ENCODE data around the gene EZR.

GRCh38 chr6:158808442-158808833 is 10.7 kb downstream of the EZR start:
- TF ChIP-seq, protein P1, sequence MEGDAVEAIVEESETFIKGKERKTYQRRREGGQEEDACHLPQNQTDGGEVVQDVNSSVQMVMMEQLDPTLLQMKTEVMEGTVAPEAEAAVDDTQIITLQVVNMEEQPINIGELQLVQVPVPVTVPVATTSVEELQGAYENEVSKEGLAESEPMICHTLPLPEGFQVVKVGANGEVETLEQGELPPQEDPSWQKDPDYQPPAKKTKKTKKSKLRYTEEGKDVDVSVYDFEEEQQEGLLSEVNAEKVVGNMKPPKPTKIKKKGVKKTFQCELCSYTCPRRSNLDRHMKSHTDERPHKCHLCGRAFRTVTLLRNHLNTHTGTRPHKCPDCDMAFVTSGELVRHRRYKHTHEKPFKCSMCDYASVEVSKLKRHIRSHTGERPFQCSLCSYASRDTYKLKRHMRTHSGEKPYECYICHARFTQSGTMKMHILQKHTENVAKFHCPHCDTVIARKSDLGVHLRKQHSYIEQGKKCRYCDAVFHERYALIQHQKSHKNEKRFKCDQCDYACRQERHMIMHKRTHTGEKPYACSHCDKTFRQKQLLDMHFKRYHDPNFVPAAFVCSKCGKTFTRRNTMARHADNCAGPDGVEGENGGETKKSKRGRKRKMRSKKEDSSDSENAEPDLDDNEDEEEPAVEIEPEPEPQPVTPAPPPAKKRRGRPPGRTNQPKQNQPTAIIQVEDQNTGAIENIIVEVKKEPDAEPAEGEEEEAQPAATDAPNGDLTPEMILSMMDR (IDR thresholded peaks at IDR 0.05), result no peak
- TF ChIP-seq EP300 (IDR thresholded peaks at IDR 0.05), result no peak
- TF ChIP-seq POLR2A (IDR thresholded peaks at IDR 0.05), result no peak
